Measurements from ENCODE around the gene GRB10.

The GRB10 gene

DNA sequence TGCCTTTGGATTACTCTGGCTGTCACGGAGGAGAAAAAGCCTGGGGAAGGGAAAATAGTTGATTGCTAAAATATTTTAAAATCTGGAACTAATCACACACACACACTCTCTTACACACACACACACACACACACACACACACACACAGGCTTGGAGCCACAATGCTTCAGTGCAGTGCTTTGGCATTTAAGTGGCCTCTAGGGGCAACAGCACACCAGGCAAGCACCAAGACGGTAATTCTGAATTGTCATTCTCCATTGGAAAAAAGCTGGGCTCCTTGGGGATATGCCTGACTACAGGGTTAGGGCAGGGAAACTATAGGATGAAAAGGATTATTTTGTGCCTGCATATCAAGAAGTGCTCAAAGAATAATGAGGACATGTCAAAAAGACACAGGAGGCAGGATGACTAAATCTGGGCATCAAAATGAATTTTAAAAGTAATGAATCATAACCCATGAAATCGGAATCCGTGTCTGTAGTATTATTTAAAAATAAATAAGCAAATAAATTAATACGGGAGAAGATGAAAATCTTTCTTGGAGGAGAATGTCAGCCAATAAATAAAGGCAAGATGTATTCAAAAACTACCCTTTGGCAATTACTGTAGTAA is 187.1 kb downstream of the GRB10 start:
- ATAC-seq = peak; percentile 86
- no peak for TF ChIP-seq PPARA (CRISPR knock-in tag; IDR thresholded peaks at IDR 0.05; ENCODE audit: borderline replicate concordance)
- TF ChIP-seq BACH2 (CRISPR knock-in tag; IDR thresholded peaks at IDR 0.05; ENCODE audit: borderline replicate concordance) = no peak
- TF ChIP-seq, protein P1, sequence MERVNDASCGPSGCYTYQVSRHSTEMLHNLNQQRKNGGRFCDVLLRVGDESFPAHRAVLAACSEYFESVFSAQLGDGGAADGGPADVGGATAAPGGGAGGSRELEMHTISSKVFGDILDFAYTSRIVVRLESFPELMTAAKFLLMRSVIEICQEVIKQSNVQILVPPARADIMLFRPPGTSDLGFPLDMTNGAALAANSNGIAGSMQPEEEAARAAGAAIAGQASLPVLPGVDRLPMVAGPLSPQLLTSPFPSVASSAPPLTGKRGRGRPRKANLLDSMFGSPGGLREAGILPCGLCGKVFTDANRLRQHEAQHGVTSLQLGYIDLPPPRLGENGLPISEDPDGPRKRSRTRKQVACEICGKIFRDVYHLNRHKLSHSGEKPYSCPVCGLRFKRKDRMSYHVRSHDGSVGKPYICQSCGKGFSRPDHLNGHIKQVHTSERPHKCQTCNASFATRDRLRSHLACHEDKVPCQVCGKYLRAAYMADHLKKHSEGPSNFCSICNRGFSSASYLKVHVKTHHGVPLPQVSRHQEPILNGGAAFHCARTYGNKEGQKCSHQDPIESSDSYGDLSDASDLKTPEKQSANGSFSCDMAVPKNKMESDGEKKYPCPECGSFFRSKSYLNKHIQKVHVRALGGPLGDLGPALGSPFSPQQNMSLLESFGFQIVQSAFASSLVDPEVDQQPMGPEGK (CRISPR knock-in tag; IDR thresholded peaks at IDR 0.05; ENCODE audit: borderline replicate concordance) = no peak
- no peak for TF ChIP-seq ESRRG (CRISPR knock-in tag; IDR thresholded peaks at IDR 0.05)
- no peak for TF ChIP-seq ZC3H10 (CRISPR knock-in tag; IDR thresholded peaks at IDR 0.05)
- no peak for TF ChIP-seq ZNF8 (CRISPR knock-in tag; IDR thresholded peaks at IDR 0.05)
- peak; percentile 49; the same call in 1 of the 2 replicates for TF ChIP-seq TCF4 (CRISPR knock-in tag; IDR thresholded peaks at IDR 0.05; ENCODE audit: borderline replicate concordance)
- TF ChIP-seq, protein P2, sequence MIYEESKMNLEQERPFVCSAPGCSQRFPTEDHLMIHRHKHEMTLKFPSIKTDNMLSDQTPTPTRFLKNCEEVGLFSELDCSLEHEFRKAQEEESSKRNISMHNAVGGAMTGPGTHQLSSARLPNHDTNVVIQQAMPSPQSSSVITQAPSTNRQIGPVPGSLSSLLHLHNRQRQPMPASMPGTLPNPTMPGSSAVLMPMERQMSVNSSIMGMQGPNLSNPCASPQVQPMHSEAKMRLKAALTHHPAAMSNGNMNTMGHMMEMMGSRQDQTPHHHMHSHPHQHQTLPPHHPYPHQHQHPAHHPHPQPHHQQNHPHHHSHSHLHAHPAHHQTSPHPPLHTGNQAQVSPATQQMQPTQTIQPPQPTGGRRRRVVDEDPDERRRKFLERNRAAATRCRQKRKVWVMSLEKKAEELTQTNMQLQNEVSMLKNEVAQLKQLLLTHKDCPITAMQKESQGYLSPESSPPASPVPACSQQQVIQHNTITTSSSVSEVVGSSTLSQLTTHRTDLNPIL (CRISPR knock-in tag; IDR thresholded peaks at IDR 0.05; ENCODE audit: low read depth) = no peak

DNA sequence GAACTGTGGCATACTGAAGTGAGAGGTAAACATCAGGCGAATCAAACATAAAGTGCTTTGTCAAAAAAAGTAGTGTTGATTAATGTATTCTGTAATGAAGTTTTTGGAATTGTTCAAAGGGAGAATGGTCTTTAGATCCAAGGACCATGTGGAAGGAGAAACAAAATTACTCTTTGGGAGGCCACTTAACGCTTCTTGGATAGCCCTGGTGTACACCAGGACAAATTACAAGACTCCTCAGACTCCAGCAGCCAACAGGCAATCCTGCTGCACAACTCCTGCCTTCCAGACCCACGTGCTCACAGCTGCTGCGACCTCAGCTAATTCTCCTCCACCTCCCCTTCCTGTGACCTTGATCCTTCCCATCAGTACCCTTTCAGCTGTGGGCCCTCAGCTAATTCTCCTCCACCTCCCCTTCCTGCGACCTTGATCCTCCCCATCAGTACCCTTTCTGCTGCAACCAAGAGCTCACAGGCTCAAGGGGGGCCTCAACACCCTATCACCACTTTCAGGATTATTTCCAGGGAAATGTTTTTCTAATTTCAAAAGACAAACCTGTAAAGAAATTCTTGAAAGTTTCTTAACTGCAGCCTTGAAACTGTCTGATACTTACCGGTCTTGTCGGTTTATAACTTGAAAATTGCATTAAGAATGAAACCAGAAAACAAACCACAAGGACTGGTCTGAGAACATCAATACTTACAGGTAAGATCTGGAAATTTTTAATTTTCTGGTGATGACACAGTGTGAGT is 187.8 kb downstream of the GRB10 start:
- TF ChIP-seq, protein P3, sequence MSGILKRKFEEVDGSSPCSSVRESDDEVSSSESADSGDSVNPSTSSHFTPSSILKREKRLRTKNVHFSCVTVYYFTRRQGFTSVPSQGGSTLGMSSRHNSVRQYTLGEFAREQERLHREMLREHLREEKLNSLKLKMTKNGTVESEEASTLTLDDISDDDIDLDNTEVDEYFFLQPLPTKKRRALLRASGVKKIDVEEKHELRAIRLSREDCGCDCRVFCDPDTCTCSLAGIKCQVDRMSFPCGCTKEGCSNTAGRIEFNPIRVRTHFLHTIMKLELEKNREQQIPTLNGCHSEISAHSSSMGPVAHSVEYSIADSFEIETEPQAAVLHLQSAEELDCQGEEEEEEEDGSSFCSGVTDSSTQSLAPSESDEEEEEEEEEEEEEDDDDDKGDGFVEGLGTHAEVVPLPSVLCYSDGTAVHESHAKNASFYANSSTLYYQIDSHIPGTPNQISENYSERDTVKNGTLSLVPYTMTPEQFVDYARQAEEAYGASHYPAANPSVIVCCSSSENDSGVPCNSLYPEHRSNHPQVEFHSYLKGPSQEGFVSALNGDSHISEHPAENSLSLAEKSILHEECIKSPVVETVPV (CRISPR knock-in tag; IDR thresholded peaks at IDR 0.05) = no peak
- TF ChIP-seq OSR1 (CRISPR knock-in tag; IDR thresholded peaks at IDR 0.05) (no peak), ARNTL (CRISPR knock-in tag; IDR thresholded peaks at IDR 0.05; ENCODE audit: borderline replicate concordance, low read depth) (no peak), RARB (CRISPR knock-in tag; IDR thresholded peaks at IDR 0.05) (no peak), PPARA (CRISPR knock-in tag; IDR thresholded peaks at IDR 0.05; ENCODE audit: borderline replicate concordance) (no peak), TCF4 (CRISPR knock-in tag; IDR thresholded peaks at IDR 0.05; ENCODE audit: borderline replicate concordance) (no peak), TOX (CRISPR knock-in tag; IDR thresholded peaks at IDR 0.05; ENCODE audit: borderline replicate concordance) (no peak), ESRRG (CRISPR knock-in tag; IDR thresholded peaks at IDR 0.05) (no peak), SNAI2 (CRISPR knock-in tag; IDR thresholded peaks at IDR 0.05) (no peak), ZC3H10 (CRISPR knock-in tag; IDR thresholded peaks at IDR 0.05) (no peak), ZNF8 (CRISPR knock-in tag; IDR thresholded peaks at IDR 0.05) (no peak)
- TF ChIP-seq, protein P2 (CRISPR knock-in tag; IDR thresholded peaks at IDR 0.05; ENCODE audit: low read depth) = no peak
- TF ChIP-seq, protein P4, sequence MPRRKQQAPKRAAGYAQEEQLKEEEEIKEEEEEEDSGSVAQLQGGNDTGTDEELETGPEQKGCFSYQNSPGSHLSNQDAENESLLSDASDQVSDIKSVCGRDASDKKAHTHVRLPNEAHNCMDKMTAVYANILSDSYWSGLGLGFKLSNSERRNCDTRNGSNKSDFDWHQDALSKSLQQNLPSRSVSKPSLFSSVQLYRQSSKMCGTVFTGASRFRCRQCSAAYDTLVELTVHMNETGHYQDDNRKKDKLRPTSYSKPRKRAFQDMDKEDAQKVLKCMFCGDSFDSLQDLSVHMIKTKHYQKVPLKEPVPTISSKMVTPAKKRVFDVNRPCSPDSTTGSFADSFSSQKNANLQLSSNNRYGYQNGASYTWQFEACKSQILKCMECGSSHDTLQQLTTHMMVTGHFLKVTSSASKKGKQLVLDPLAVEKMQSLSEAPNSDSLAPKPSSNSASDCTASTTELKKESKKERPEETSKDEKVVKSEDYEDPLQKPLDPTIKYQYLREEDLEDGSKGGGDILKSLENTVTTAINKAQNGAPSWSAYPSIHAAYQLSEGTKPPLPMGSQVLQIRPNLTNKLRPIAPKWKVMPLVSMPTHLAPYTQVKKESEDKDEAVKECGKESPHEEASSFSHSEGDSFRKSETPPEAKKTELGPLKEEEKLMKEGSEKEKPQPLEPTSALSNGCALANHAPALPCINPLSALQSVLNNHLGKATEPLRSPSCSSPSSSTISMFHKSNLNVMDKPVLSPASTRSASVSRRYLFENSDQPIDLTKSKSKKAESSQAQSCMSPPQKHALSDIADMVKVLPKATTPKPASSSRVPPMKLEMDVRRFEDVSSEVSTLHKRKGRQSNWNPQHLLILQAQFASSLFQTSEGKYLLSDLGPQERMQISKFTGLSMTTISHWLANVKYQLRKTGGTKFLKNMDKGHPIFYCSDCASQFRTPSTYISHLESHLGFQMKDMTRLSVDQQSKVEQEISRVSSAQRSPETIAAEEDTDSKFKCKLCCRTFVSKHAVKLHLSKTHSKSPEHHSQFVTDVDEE (CRISPR knock-in tag; IDR thresholded peaks at IDR 0.05) = no peak
- no peak for ATAC-seq

DNA sequence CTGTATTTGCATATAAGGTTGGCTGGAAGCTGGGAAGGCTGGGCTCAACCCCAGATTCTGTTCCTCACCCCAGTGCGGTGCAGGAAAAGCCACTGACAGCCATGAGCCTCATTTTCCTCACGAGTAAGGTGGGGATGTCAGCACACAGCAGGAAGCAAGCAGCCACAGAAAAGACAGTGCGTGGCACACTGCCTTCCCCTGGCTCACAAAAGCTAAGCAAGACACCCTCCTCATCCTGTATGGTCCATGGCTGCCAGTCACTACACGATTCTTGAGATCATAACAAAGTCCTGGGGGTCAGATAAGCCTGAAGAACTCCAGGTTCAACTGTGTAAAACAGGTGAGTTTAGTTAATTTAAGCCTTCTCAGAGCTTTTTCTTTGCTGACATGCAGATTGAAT is 188.6 kb downstream of the GRB10 start:
- no peak for ATAC-seq
- TF ChIP-seq SNAI2 (CRISPR knock-in tag; IDR thresholded peaks at IDR 0.05) (no peak), ZC3H10 (CRISPR knock-in tag; IDR thresholded peaks at IDR 0.05) (no peak), CSDC2 (CRISPR knock-in tag; IDR thresholded peaks at IDR 0.05) (no peak), ZFP3 (CRISPR knock-in tag; IDR thresholded peaks at IDR 0.05) (no peak), ISL1 (CRISPR knock-in tag; IDR thresholded peaks at IDR 0.05) (no peak), GLIS3 (CRISPR knock-in tag; IDR thresholded peaks at IDR 0.05) (no peak), OSR1 (CRISPR knock-in tag; IDR thresholded peaks at IDR 0.05) (no peak), ZNF70 (CRISPR knock-in tag; IDR thresholded peaks at IDR 0.05) (no peak), PPARA (CRISPR knock-in tag; IDR thresholded peaks at IDR 0.05; ENCODE audit: borderline replicate concordance) (no peak)
- TF ChIP-seq, protein P5, sequence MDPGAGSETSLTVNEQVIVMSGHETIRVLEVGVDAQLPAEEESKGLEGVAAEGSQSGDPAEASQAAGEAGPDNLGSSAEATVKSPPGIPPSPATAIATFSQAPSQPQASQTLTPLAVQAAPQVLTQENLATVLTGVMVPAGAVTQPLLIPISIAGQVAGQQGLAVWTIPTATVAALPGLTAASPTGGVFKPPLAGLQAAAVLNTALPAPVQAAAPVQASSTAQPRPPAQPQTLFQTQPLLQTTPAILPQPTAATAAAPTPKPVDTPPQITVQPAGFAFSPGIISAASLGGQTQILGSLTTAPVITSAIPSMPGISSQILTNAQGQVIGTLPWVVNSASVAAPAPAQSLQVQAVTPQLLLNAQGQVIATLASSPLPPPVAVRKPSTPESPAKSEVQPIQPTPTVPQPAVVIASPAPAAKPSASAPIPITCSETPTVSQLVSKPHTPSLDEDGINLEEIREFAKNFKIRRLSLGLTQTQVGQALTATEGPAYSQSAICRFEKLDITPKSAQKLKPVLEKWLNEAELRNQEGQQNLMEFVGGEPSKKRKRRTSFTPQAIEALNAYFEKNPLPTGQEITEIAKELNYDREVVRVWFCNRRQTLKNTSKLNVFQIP (CRISPR knock-in tag; IDR thresholded peaks at IDR 0.05; ENCODE audit: borderline replicate concordance, low read depth) = no peak
- TF ChIP-seq, protein P1 (CRISPR knock-in tag; IDR thresholded peaks at IDR 0.05; ENCODE audit: borderline replicate concordance) = no peak
- TF ChIP-seq, protein P3 (CRISPR knock-in tag; IDR thresholded peaks at IDR 0.05) = no peak
